Stimulated activated CD8-positive, alpha-beta memory T cell treated with anti-CD3 and anti-CD28 coated beads, Interleukin-7, amount 100 ng/mL, for 1 hour (primary cell): ENCODE measurements around the gene DIO1.

Experiments used
- DNase-seq, 2 donors: peaks; one replicate each; pipeline ENCODE4 v3.0.0-alpha.2; 2020; ENCODE audit warnings: low read depth in 2 of 2

The DIO1 gene

GRCh38 chr1:53894644-53895043 lies 657 bp downstream of the DIO1 start:
- DNase-seq: no peak

GRCh38 chr1:53895421-53895820 lies 1.4 kb downstream of the DIO1 start:
- DNase-seq: no peak

DNA sequence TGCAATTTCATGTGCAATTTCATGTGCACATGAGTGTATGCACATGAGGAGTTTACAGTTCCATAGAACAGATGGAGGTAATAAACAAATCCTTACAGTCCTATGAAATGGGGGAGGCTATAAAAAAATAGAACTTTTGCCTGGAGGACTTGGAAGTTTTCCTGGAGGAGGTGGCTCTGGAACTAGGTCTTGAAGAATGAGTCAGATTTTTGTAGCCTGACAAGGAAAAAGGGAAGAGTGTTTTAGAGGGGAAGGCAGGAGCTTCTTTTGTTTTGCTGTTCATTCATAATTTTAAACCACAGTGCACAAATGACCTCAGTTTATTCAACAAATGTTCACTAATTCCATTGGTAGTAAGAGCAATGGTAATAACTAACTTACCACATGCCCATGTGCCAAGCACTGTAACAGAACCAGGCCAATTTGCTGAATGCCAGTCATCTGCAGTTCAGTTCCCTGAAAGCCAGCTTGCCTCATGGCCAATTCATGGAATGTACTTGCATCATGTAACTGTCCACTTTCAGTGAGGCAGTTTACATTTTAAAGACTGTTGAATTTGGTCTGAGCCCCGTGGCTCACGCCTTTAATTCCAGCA lies 2.7 kb downstream of the DIO1 start:
- no peak for DNase-seq

- DNase-seq: no peak
Measured at GRCh38 chr1:53899206-53899628, 5.2 kb downstream of the DIO1 start.

DNA sequence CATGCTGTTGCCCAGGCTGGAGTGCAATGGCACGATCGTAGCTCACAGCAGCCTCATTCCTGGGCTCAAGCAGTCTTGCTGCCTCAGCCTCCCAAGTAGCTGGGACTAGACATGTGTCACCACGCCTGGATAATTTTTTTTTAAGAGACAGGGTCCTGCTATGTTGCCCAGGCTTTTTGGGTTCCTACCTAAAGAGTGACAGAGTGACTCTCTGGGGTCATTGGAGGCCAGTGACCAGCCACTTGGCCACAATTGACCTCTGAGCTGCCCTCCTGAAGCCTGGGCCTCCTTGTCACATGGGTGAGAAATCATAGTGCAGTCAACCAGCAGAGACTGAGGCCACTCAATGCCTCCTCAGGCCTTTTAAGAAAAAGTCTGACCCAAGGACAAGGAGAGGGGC lies 5.7 kb downstream of the DIO1 start:
- DNase-seq: no peak

- DNase-seq: no peak
Measured at GRCh38 chr1:53902235-53903138, 8.5 kb downstream of the DIO1 start.

GRCh38 chr1:53905509-53905908 lies 11.5 kb downstream of the DIO1 start:
- no peak for DNase-seq

- DNase-seq: no peak
Measured at GRCh38 chr1:53906121-53906520, 12.1 kb downstream of the DIO1 start.

- DNase-seq: no peak
Measured at GRCh38 chr1:53909946-53910345, 16.0 kb downstream of the DIO1 start.

- no peak for DNase-seq
Measured at GRCh38 chr1:53911442-53911841, 17.5 kb downstream of the DIO1 start.

DNA sequence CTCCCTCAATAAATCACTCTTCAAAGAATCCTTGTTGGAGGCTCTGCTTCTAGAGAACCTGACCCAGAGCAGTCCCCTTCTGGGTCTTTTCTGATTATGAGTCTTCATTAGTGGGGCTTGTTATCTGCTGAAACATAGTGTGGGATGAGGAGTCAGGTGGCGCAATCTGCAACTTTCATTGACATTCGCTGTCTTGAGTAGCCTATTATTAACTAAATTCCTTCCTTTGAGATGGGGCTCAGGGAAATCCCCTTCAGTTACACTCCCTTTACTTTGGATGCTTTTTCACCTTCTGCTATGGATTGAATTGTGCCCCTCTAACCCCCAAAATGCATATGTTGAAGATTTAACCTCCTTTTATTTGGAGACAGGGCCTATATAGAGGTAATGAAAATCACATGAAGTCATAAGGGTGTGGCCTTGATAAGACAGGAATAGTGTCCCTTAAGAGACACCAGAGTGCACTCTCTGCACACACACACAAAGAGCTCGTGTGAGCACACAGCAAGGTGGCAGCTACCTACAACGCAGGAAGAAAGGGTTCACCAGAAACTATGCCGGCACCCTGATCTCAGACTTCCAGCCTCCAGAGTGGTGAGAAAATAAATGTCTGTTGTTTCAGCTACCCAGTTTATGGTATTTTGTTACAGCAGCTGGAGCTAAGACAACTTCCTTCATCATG lies 19.5 kb downstream of the DIO1 start:
- DNase-seq: no peak

DNA sequence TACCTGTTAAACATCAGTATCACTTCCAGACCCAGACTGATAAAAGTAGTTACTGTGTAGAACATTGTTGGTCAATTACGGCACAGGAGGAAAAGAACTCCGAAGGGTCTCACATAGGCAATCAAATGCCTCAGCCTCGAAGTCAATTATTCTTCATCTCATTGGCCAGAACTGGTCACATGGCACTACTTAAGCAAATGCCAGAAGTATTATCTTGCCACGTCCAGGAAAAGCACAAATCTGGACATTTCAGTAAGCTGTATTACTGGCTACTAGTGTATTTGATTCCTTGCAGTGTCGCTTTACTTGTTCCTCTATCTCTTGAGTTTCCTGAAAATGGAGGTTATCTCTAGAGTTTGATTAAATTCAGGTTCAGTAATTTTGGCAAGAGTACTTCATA lies 24.4 kb downstream of the DIO1 start:
- DNase-seq: no peak

DNA sequence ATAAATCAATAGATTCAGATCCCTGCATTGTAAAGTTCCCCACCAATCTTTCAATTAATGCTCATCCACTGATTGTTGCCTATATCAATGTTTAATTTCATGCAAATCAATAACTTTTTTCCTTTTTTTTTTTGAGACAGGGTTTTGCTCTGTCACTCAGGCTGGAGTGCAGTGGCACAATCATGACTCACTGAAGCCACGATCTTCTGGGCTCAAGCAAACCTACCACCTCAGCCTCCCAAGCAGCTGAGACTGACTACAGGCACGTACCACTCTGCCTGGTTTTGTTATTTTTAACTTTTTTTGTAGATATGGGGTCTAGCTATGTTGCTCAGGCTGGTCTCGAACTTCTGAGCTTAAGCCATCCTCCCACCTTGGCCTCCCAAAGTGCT lies 25.7 kb downstream of the DIO1 start:
- DNase-seq: no peak

DNA sequence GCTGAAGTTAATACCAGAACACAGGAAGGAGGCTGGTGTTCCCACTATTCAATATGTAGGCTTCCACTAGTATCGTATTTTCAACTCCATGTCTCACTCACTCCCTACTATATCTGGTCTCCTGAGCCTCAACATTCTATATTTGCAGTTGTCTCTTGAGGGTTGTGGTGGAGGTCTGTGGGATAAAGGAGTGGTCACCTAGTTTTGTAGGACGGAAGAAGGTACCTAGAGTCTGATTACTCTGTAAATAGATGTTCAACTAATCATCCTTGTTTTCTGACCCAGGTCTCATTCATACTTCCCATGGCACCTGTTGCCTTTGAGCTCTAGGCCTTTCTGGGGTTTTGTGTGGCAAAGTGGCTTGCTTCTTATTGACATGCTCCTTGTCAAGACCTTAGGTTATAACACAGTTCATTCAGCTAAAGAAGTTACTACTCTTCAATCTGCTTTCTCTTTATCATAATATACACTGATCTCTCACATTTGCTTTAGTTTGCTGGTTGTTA lies 33.4 kb downstream of the DIO1 start:
- DNase-seq: no peak

DNA sequence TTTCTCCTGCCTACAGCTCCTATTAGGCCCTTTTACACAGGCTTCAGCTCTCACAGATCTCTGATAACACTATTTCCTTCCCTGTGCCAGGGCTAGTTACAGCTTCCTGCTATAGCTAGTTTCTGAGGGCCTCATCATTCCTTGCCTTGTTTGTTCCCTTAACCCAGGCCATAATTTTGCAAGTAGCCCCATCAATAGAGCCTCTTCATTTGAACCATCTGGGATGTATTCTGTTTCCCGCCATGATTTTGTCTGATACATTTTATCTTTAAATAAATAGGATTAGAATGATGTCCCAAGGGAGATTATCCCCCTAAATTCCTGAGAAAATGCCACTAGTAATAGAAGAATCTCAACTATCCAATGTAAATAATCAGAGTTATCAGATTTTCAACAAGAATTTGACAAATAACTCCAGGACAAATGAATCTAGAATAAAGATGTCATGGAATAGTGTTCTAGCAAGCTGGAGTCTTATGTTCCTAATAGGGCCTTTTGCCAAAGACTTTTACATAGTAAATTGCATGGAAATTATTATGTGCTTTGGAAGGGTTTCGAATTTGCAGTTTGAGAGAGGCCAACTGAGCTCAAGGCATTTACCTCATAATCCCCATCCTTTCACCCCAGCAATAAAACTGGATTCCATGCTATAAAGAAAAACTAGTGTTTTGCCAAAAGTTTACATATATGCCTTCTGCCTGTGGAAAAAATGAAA lies 35.4 kb downstream of the DIO1 start:
- DNase-seq: no peak

DNA sequence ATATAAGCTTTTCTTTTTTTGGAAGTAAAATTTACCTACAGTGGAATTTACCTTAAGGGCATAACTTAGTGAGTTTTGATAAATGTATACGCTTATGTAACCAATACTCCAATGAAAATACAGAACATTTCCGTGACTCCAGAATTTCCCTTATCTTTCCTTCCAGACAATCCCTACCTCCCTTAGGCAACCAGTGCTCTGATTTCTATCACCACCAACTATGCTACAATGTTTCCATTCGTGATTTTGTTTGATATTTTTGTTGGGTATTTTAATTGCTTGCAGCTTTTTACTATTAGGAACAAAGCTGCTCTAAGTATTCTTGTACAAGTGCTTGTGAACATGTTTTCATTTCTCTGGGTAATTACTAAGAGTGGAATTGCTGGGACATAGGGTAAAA lies 36.9 kb downstream of the DIO1 start:
- DNase-seq: no peak

DNA sequence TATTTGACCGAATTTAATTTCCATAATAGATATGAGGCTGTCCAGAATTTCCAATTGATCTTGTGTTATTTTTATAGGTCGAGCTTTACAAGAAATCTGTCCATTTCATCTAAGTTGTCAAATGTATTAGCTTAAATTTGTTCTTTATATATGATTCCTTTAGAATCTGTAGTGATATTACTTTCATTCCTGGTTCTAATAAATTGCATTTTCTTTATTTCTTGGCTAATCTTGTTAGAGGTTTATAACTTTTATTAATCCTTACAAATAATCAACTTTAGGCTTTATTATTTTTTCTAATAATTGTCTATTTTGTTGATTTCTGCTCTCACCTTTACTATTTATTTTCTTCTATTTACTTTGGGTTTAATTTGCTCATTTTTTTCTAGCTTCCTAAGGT lies 37.5 kb downstream of the DIO1 start:
- DNase-seq: no peak

DNA sequence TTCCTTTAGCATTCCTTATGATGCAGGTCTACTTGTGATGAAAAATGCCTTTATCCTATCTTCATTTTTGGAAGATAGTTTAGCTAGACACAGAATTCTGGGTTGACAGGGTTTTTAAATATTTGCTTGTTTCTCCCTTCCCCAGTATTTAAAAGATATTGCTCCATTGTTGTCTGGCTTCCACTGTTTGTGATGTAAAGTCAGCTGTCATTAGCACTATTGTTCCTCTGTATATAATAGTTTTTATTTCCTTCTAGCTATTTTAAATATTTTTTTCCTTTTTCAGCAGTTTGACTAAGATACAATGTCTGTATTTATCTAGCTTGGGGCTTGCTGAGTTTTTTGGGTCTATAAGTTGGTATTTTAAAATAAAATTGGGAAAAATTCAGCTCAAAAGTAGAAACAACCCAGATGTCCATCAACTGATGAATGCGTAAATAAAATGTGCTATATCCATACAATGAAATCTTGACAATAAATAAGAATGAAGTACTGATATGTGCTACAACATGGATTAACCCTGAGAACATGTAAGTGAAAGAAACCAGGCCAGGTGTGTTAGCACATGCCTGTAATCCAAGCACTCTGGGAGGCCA lies 40.3 kb downstream of the DIO1 start:
- no peak for DNase-seq

GRCh38 chr1:53936430-53936829 lies 42.4 kb downstream of the DIO1 start:
- DNase-seq: no peak

DNA sequence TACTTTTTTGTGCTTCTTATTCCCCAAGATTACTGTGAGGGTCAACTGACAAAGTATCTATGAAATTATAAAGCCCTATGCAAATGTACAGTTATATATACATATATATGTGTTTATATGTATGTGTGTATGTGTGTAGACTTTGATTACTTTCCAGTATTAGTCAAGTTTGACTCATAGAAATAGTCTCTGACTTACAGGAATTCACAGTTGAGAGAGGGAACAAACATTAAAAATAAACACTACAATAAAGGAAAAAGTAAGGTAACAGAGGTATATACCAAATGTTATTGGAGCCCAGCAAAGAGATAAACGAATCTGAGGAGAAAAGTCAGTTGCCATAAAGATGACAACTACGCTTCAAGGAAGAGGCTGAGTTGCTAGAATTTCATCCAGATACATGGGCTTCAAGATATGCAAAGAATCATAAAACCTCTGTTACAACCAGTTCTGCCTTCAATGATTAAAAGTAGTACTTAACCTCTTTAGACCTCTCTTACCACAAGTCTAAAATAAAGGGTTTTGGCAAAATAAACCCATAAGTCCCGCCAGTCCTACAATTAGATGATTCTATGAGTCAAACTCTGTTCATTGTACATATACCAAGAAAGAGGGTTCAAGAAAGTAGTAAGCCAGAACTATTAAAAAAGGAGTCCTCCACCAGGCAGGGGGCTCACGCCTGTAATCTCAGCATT lies 44.3 kb downstream of the DIO1 start:
- DNase-seq: no peak
